ENCODE results near the gene IGF2BP2.

IGF2BP2 gene

GRCh38 chr3:185827595-185828344 is 2.9 kb upstream of the IGF2BP2 start:
- no peak overlapping the region for H3K4me3 ChIP-seq (ENCODE audit: low read depth, low read length)
- DNase-seq (ENCODE audit: low read depth): no peak

DNA sequence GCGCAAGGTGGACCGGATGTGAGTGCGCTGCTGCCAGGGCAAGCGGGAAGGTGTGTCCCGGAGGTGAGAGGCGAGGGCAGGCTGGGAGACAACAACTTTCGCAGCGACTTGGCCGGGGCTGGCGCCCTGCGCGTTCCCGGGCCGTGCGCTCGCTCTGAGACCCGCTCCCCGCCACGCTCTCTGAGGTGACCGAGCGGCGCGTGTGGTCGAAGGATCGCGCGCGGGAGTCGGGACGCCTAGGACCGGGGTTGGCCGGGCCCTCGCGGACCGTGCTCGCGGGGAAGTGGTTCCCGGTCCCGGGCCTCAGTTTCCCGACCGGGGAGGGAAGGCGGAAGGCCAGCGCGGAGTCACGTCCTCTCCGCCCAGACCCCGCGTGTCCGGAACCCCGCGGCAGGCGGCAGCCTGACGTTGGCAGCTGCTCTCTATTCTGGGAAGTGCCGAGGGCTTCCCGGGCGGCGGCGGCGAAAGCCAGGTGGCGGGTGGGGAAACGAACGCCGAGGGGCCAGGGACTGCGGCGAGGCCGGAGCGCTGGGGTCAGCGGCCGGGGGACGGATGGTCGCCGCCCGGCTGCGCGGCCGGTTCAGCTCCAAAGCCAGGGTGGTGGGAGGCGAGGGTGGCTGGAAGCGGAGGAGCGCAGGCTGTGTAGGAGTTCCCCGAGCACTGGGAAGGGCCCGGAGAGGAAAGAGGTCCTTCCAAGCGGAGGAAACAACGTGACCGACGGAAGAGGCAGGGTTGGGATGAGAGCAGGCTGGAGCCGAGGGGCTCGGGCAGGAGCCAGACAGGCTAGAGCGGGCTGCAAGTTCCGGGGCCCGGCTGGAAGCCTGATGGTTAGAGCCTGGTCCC is 1.0 kb upstream of the IGF2BP2 start:
- peak overlapping the region; percentile 72 for H3K4me3 ChIP-seq (ENCODE audit: low read depth, low read length)
- TF ChIP-seq, protein P1, sequence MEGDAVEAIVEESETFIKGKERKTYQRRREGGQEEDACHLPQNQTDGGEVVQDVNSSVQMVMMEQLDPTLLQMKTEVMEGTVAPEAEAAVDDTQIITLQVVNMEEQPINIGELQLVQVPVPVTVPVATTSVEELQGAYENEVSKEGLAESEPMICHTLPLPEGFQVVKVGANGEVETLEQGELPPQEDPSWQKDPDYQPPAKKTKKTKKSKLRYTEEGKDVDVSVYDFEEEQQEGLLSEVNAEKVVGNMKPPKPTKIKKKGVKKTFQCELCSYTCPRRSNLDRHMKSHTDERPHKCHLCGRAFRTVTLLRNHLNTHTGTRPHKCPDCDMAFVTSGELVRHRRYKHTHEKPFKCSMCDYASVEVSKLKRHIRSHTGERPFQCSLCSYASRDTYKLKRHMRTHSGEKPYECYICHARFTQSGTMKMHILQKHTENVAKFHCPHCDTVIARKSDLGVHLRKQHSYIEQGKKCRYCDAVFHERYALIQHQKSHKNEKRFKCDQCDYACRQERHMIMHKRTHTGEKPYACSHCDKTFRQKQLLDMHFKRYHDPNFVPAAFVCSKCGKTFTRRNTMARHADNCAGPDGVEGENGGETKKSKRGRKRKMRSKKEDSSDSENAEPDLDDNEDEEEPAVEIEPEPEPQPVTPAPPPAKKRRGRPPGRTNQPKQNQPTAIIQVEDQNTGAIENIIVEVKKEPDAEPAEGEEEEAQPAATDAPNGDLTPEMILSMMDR (IDR thresholded peaks at IDR 0.05; ENCODE audit: insufficient read depth, low read depth, low read length, missing control alignments): no peak
- DNase-seq (ENCODE audit: low read depth): peak; percentile 76

More at GRCh38 chr3:185827595-185828344, 2.9 kb upstream of the IGF2BP2 start:
- TF ChIP-seq, protein P1 (IDR thresholded peaks at IDR 0.05; ENCODE audit: insufficient read depth, low read depth, low read length, missing control alignments): no peak

GRCh38 chr3:185824051-185825005 is 514 bp downstream of the IGF2BP2 start:
- TF ChIP-seq, protein P1 (IDR thresholded peaks at IDR 0.05; ENCODE audit: insufficient read depth, low read depth, low read length, missing control alignments): no peak
- DNase-seq (ENCODE audit: low read depth): peak; percentile 10
- H3K4me3 ChIP-seq (ENCODE audit: low read depth, low read length): peak overlapping the region; percentile 63

DNA sequence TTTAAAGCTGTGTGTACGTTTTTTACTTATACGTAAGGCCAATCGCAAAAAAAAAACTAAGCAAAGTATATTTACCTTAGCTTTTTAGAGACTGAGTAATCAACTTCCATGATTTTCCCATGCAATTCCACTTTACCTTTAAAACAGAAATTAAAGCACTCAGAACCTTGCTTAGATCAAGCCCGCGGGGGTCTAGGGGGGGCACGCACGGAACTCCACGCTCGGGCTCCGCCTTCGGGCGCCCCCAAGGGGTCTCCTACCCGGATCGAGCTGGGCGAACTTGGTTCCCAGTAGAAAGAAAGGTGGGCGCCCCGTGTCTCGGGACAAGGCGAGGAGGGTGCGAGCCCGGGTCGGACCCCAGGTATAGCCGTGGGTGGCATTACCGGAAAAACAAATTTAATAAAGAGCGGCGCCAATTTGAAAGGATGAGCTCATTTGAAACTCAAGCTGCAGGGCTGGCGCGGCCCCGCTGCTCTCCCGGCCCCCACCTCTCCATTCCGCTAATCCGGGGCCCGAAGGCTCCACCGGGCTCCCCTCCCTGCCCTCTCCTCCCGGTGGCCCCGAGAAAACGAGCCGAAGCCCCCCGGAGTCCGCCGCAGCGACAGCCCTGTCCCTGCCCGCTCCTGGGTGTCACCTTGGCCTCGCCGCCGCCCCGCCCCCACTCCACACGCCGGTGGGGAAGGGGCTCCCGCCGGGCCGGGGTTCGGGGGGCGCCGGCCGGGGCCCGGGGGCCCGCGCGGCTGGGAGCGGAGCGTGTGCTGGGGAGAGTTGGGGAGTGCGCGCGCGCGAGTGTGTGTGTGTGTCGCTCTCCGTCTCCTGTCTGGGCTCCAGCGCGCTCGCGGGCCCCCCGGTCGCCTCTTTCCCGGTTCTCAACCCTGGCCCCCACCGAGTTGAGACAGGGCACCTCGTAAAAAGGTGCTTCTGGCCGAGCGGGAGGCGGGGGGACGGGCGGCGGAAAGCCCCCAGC is 1.5 kb downstream of the IGF2BP2 start:
- peak; percentile 26 for DNase-seq (ENCODE audit: low read depth)
- TF ChIP-seq, protein P1 (IDR thresholded peaks at IDR 0.05; ENCODE audit: insufficient read depth, low read depth, low read length, missing control alignments): no peak
- peak overlapping the region; percentile 63 for H3K4me3 ChIP-seq (ENCODE audit: low read depth, low read length)

- DNase-seq (ENCODE audit: low read depth): no peak
- TF ChIP-seq, protein P1 (IDR thresholded peaks at IDR 0.05; ENCODE audit: insufficient read depth, low read depth, low read length, missing control alignments): no peak
- peak overlapping the region; percentile 49; the same call in 1 of the 2 replicates for H3K4me3 ChIP-seq (ENCODE audit: low read depth, low read length)
Measured at GRCh38 chr3:185822221-185823000, 2.4 kb downstream of the IGF2BP2 start.
